Astrocyte (in vitro differentiated cells and primary cell): ENCODE measurements around the gene SHQ1.

Source experiments
- EZH2 ChIP-seq: IDR thresholded peaks from 2 replicates; pipeline ENCODE4 v1.6.1; 2012; ENCODE audit warnings: mild to moderate bottlenecking, low read length, inconsistent platforms; ENCODE audit not compliant: insufficient read depth
- TF ChIP-seq, protein P1 (sequence below): IDR thresholded peaks from 2 replicates; pipeline ENCODE4 v1.5.1; 2011; ENCODE audit warnings: low read depth, mild to moderate bottlenecking, inconsistent platforms, low read length, moderate library complexity; ENCODE audit not compliant: insufficient read depth

DNA sequence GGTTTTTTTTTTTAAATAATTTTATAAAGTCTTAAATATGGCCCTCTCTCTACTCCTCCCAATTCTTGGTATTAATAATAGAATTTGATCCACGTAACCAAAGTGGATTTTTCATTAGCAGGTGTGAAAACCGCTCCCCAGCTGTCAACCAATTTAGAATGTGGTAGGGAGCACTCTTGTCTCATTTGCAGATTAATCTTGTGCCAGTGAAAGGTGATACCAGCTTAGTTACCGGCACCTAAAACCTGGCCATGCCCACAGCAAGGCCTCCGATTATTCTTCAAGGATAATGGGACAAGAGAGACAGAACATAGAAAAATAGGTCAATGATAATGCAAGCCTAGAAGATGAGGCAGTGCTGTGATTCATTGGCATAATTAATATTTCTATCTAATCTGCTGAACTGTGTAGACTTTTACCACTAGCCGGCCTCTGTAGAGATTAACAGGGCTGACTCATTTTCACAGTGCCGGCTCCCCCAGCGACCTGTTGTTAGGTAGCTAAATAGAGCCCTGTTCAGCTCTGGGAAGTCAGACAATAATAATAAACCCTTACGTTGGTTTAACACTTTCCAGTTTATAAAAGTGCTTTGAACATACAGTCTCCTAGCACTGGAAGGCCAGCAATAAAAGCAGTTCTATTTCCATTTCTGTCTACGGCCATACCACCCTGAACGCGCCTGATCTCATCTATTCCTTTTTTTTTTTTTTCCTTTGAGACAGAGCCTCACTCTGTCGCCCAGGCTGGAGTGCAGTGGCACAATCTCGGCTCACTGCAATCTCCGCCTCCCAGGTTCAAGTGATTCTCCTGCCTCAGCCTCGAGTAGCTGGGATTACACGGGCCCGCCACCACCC is 102.9 kb downstream of the SHQ1 start:
- TF ChIP-seq, protein P1, sequence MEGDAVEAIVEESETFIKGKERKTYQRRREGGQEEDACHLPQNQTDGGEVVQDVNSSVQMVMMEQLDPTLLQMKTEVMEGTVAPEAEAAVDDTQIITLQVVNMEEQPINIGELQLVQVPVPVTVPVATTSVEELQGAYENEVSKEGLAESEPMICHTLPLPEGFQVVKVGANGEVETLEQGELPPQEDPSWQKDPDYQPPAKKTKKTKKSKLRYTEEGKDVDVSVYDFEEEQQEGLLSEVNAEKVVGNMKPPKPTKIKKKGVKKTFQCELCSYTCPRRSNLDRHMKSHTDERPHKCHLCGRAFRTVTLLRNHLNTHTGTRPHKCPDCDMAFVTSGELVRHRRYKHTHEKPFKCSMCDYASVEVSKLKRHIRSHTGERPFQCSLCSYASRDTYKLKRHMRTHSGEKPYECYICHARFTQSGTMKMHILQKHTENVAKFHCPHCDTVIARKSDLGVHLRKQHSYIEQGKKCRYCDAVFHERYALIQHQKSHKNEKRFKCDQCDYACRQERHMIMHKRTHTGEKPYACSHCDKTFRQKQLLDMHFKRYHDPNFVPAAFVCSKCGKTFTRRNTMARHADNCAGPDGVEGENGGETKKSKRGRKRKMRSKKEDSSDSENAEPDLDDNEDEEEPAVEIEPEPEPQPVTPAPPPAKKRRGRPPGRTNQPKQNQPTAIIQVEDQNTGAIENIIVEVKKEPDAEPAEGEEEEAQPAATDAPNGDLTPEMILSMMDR = no peak
- no peak for TF ChIP-seq EZH2
